Measurements from ENCODE around the gene SLC25A3. TPM values are rescaled to one million over a fixed set of nuclear protein-coding genes. Genes with fewer than 3 reads are reported as not detected.

Gene SLC25A3
- total RNA-seq = 467 and 491 TPM in 2 replicates

DNA sequence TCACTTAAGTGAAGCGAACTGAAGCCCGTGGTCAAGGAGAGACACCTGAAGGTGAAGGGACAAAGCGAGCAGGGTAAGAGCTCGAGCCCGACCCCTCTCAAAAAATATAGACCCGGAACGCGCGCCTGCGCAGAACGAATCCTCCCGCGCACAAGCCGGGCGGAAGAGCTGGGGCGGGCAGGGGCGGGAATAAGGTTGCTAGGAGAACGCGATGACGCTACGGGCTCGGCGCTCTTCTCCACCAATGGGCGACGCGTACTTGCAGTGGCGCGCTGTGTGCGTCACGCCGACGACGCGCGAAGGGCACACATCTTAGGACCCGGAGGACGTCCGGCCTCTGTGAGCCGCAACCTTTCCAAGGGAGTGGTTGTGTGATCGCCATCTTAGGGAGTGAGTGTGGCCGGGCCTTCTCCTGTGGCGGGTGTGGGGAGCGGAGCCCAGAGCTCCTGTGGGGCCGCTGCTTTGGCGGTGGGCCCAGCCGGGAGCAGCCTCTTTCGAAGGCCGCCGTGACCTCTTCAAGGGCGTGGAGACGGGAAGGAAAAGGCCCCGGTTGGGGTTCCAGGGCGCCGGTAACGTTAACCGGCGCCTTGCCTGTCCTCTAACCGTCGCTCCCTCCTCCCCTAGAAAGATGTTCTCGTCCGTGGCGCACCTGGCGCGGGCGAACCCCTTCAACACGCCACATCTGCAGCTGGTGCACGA, at the start of gene SLC25A3:
SLC25A3 (plus strand) TSS at position 336 of the 699 bp plus-strand sequence; CDS start at position 629, 293 bp downstream.

GRCh38 chr12:98644712-98645571, 51.5 kb downstream of the SLC25A3 start, which contains the start of the genes APAF1 and IKBIP:
TSS of gene APAF1 (plus strand) at chr12:98645290. CDS start at chr12:98648360, 3,070 bp downstream.
TSS of gene IKBIP (minus strand) at chr12:98644788. CDS start at chr12:98644701, 87 bp downstream.

Other genes with a start within 250 kb of the SLC25A3 start
- gene TMPO, start 78.1 kb upstream of the SLC25A3 start, total RNA-seq = 15.5 and 16.6 TPM in 2 replicates
- 74.2 and 75.1 TPM in 2 replicates for gene IKBIP, start 51.1 kb downstream of the SLC25A3 start, total RNA-seq
- 7.6 and 14.2 TPM in 2 replicates for gene APAF1, start 51.6 kb downstream of the SLC25A3 start, total RNA-seq